MCF 10A (cell line): ENCODE data around the gene FLT1. TPM values are rescaled to one million over a fixed set of nuclear protein-coding genes. Genes with fewer than 3 reads are reported as not detected.

Experiments
- BruUV-seq: library from RNA; stranded (reverse); fragments of 400-500 nt; replicated peaks from 2 replicates; lab custom pipeline; 2021; lab: Mats Ljungman, UMichigan
- CTCF ChIA-PET: fragments of 300-600 bp; sonication (Branson Sonifier 250); formaldehyde crosslinking; extraction: SDS; loops from one replicate; lab custom pipeline; 2021; ENCODE audit warnings: antibody characterized with exemption, inconsistent platforms; lab: Yijun Ruan, JAX
- POLR2A ChIA-PET: fragments of 300-600, 350-650 bp; sonication (Branson Sonifier 250); formaldehyde crosslinking; extraction: SDS; loops from one replicate; lab custom pipeline; 2020; ENCODE audit warnings: antibody characterized with exemption, inconsistent platforms; lab: Yijun Ruan, JAX
- DNase-seq: peaks from one replicate; pipeline ENCODE4 v3.0.0-alpha.2; 2018; ENCODE audit not compliant: unreplicated experiment
- H3K27ac Mint-ChIP-seq: one replicate; pipeline ENCODE4 v1.8.0; 2022; ENCODE audit warnings: mild to moderate bottlenecking, low read depth, mixed read lengths; ENCODE audit not compliant: unreplicated experiment
- H3K27me3 Mint-ChIP-seq: one replicate; pipeline ENCODE4 v1.8.0; 2022; ENCODE audit warnings: mixed read lengths; ENCODE audit not compliant: insufficient read depth, unreplicated experiment
- H3K36me3 Mint-ChIP-seq: one replicate; pipeline ENCODE4 v1.8.0; 2022; ENCODE audit warnings: mild to moderate bottlenecking, moderate library complexity, mixed read lengths; ENCODE audit not compliant: insufficient read depth, unreplicated experiment
- H3K4me1 Mint-ChIP-seq: one replicate; pipeline ENCODE4 v1.8.0; 2022; ENCODE audit warnings: mixed read lengths; ENCODE audit not compliant: insufficient read depth, unreplicated experiment
- H3K4me3 Mint-ChIP-seq: one replicate; pipeline ENCODE4 v1.8.0; 2022; ENCODE audit warnings: mild to moderate bottlenecking, moderate library complexity, mixed read lengths; ENCODE audit not compliant: unreplicated experiment
- H3K9me3 Mint-ChIP-seq: one replicate; pipeline ENCODE4 v1.8.0; 2022; ENCODE audit warnings: mixed read lengths; ENCODE audit not compliant: unreplicated experiment
- intact Hi-C: fragments of 100-400 bp; cut with micrococcal nuclease; formaldehyde crosslinking; loops from 2 replicates; pipeline ENCODE4 v1.14.1; 2022
- total RNA-seq: library from RNA; stranded (reverse); gene quantifications from 2 replicates; pipeline ENCODE4 v1.2.3, GENCODE V29; 2022
- TF ChIP-seq, protein P1 (sequence below): fragments of 200-600 bp; IDR thresholded peaks from one replicate; pipeline ENCODE4 v1.8.0; 2022; ENCODE audit warnings: antibody characterized with exemption, mild to moderate bottlenecking; ENCODE audit not compliant: unreplicated experiment

FLT1 gene
- total RNA-seq, 1 experiment from 2014 or later: not detected

DNA sequence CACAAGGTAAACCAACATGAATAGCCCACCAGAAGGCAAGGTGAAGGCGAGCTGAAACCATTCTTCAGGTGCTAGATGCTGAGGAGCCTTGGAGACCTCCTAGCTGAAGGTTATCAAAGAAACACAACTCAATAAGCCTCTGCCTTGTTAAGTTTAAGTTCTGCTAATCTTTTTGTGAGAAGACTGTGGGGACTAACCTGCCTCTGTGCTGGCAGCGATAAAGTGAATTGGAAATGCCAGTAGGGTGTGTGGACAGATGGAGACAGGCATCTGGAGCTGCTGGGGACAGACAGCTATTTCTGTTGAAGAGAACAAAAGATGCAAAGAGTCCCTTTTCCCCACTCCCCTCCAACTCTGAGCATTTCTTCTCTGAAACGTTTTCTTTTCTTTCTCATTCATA is 33.5 kb upstream of the FLT1 start:
- POLR2A ChIA-PET: no interaction called here
- TF ChIP-seq, protein P1, sequence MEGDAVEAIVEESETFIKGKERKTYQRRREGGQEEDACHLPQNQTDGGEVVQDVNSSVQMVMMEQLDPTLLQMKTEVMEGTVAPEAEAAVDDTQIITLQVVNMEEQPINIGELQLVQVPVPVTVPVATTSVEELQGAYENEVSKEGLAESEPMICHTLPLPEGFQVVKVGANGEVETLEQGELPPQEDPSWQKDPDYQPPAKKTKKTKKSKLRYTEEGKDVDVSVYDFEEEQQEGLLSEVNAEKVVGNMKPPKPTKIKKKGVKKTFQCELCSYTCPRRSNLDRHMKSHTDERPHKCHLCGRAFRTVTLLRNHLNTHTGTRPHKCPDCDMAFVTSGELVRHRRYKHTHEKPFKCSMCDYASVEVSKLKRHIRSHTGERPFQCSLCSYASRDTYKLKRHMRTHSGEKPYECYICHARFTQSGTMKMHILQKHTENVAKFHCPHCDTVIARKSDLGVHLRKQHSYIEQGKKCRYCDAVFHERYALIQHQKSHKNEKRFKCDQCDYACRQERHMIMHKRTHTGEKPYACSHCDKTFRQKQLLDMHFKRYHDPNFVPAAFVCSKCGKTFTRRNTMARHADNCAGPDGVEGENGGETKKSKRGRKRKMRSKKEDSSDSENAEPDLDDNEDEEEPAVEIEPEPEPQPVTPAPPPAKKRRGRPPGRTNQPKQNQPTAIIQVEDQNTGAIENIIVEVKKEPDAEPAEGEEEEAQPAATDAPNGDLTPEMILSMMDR: no peak
- no peak overlapping the region for H3K27ac Mint-ChIP-seq
- no peak overlapping the region for H3K4me3 Mint-ChIP-seq
- intact Hi-C loops: no loop called here
- H3K36me3 Mint-ChIP-seq: no peaks in the 10 kb centered on the region
- no TSS peak for BruUV-seq
- H3K9me3 Mint-ChIP-seq: no peaks in the 10 kb centered on the region
- peaks cover 8% of the 10 kb centered on the region for H3K27me3 Mint-ChIP-seq
- H3K4me1 Mint-ChIP-seq: no peaks in the 10 kb centered on the region
- CTCF ChIA-PET: interaction anchor here (1.8 kb wide), 1 partner anchor 109 kb away, joined by 6 read pairs; no protein-coding TSS in a partner anchor
- DNase-seq: no peak

DNA sequence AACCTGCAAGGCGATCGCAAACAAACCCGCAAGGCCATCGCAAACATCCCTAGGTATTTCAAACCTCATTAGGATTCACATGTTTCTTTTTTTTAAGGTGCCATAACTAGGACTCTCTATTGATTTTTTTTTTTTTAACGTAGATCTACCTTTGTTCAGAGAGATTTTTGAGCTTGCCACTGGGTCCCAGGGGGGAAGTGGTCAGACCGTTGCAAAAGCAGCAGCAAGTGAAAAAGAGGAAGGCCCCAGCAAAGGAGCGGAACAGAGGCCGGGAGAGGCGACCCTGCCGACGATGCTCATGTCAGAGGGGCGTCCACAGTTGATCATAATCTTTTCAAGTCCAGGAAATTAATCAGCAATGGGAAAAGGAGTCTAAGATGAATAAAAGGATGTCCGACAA is 32.7 kb upstream of the FLT1 start:
- Mint-ChIP-seq H3K4me1 (no peaks in the 10 kb centered on the region), H3K9me3 (no peaks in the 10 kb centered on the region), H3K27ac (no peak overlapping the region), H3K4me3 (no peak overlapping the region), H3K27me3 (peaks cover 8% of the 10 kb centered on the region), H3K36me3 (no peaks in the 10 kb centered on the region)
- CTCF ChIA-PET: no interaction called here
- intact Hi-C loops: no loop called here
- no TSS peak for BruUV-seq
- POLR2A ChIA-PET: no interaction called here
- no peak for DNase-seq
- TF ChIP-seq, protein P1: no peak

- no peaks in the 10 kb centered on the region for H3K36me3 Mint-ChIP-seq
- no peaks in the 10 kb centered on the region for H3K4me1 Mint-ChIP-seq
- no peak overlapping the region for H3K4me3 Mint-ChIP-seq
- no peak for DNase-seq
- CTCF ChIA-PET: no interaction called here
- peaks cover 8% of the 10 kb centered on the region for H3K27me3 Mint-ChIP-seq
- H3K27ac Mint-ChIP-seq: no peak overlapping the region
- BruUV-seq: no TSS peak
- TF ChIP-seq, protein P1: no peak
- no peaks in the 10 kb centered on the region for H3K9me3 Mint-ChIP-seq
- intact Hi-C loops: no loop called here
- POLR2A ChIA-PET: no interaction called here
Observed at GRCh38 chr13:28526876-28527275, 31.9 kb upstream of the FLT1 start.

DNA sequence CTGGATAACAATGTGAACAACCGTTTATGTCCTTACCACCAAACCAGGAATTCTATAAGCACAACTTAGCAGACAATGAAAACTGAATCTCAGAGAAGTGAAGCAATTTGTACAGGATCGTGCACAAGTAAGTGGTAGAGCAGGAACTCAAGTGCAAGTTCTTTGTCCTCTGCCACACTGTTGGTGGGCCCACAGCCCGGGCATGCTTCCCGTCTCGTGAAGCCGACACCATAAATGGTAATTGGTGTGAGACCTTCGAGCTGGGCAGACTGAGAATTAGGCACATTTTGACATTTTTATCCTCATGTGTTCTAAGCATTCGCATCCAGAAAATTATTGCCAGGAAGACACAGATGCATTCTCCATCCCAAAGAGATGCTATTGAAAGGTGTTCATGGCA is 27.9 kb upstream of the FLT1 start:
- Mint-ChIP-seq H3K27ac (no peak overlapping the region), H3K4me3 (no peak overlapping the region), H3K36me3 (no peaks in the 10 kb centered on the region), H3K4me1 (no peaks in the 10 kb centered on the region), H3K27me3 (peaks cover 34% of the 10 kb centered on the region), H3K9me3 (no peaks in the 10 kb centered on the region)
- BruUV-seq: no TSS peak
- TF ChIP-seq, protein P1: no peak
- intact Hi-C loops: no loop called here
- no peak for DNase-seq
- ChIA-PET CTCF (interaction anchor here (0.7 kb wide), 1 partner anchor 63 kb away, joined by 3 read pairs; no protein-coding TSS in a partner anchor), POLR2A (no interaction called here)
